K562 (cell line): ENCODE data around the gene C2orf42. TPM values are rescaled to one million over a fixed set of nuclear protein-coding genes. Genes with fewer than 3 reads are reported as not detected.

Source experiments
- BDP1 ChIP-seq: IDR thresholded peaks from 3 replicates; pipeline ENCODE4 v1.6.1; 2011; ENCODE audit not compliant: insufficient read length, insufficient read depth
- ELF2 ChIP-seq: fragments of 250-450 bp; sonication (Bioruptor Pico); IDR thresholded peaks from 2 replicates; pipeline ENCODE4 v1.5.0; 2021; ENCODE audit warnings: mild to moderate bottlenecking
- FUS ChIP-seq: fragments of 200-400 bp; formaldehyde crosslinking; optimal IDR thresholded peaks from 2 replicates; pipeline ENCODE3; 2017; ENCODE audit warnings: low read depth, low read length
- GTF2F1 ChIP-seq: IDR thresholded peaks from 2 replicates; pipeline ENCODE4 v1.6.1; 2011; ENCODE audit warnings: low read depth, low read length, improper control_type of control experiment
- HDGF ChIP-seq: fragments of 450-650 bp; IDR thresholded peaks from 2 replicates; pipeline ENCODE4 v1.6.1; 2016
- HIVEP1 ChIP-seq: fragments of 250-450 bp; sonication (Bioruptor Pico); IDR thresholded peaks from 2 replicates; pipeline ENCODE4 v1.4.0; 2020; ENCODE audit warnings: mild to moderate bottlenecking
- ILF3 ChIP-seq: fragments of 450-650 bp; IDR thresholded peaks from 2 replicates; pipeline ENCODE4 v1.6.1; 2018; ENCODE audit warnings: antibody characterized with exemption, mild to moderate bottlenecking, moderate library complexity, borderline replicate concordance
- KLF1 ChIP-seq: fragments of 450-650 bp; IDR thresholded peaks from 2 replicates; pipeline ENCODE4 v1.6.1; 2016; ENCODE audit warnings: missing genetic modification characterization, missing compliant biosample characterization
- MAFF ChIP-seq: IDR thresholded peaks from 2 replicates; pipeline ENCODE4 v1.6.1; 2012; ENCODE audit warnings: low read length, improper control_type of control experiment
- NEUROD1 ChIP-seq: fragments of 150-350 bp; IDR thresholded peaks from 2 replicates; pipeline ENCODE4 v1.6.1; 2014; ENCODE audit warnings: borderline replicate concordance, low read length, low read depth; ENCODE audit not compliant: partially characterized antibody
- NFXL1 ChIP-seq: fragments of 450-650 bp; formaldehyde crosslinking; IDR thresholded peaks from 2 replicates; pipeline ENCODE4 v1.4.0; 2021; ENCODE audit warnings: mild to moderate bottlenecking
- PATZ1 ChIP-seq: fragments of 250-450 bp; sonication (Bioruptor Pico); IDR thresholded peaks from 2 replicates; pipeline ENCODE4 v1.5.0; 2020; ENCODE audit warnings: mild to moderate bottlenecking, borderline replicate concordance
- PBX2 ChIP-seq, 2 experiments: IDR thresholded peaks in 1 of 2; conservative IDR thresholded peaks in 1 of 2; 2 replicates each; pipeline ENCODE4 v1.6.1; 2016; ENCODE audit warnings: low read depth in 2 of 2, mild to moderate bottlenecking in 1 of 2, missing compliant biosample characterization in 1 of 2, missing genetic modification characterization in 1 of 2, moderate library complexity in 1 of 2
- RAD51 ChIP-seq: fragments of 450-650 bp; IDR thresholded peaks from 2 replicates; pipeline ENCODE4 v1.7.1; 2016; ENCODE audit warnings: low read depth, mild to moderate bottlenecking, borderline replicate concordance
- SP1 ChIP-seq: sonication (generic); formaldehyde crosslinking; IDR thresholded peaks from 2 replicates; pipeline ENCODE4 v1.8.1; 2022; ENCODE audit warnings: mild to moderate bottlenecking, missing genetic modification reagents
- STAG1 ChIP-seq: sonication (generic); formaldehyde crosslinking; IDR thresholded peaks from 2 replicates; pipeline ENCODE4 v1.5.0; 2020; ENCODE audit warnings: missing genetic modification reagents, borderline replicate concordance
- STAT5A ChIP-seq: IDR thresholded peaks from 2 replicates; pipeline ENCODE4 v1.6.1; 2012; ENCODE audit warnings: low read length, inconsistent platforms, borderline replicate concordance
- ZNF347 ChIP-seq: fragments of 450-650 bp; formaldehyde crosslinking; IDR thresholded peaks from 2 replicates; pipeline ENCODE4 v1.4.0; 2020; ENCODE audit warnings: low read depth, mild to moderate bottlenecking, moderate library complexity
- ZNF384 ChIP-seq: IDR thresholded peaks from 2 replicates; pipeline ENCODE4 v1.6.1; 2012; ENCODE audit warnings: low read depth, low read length, improper control_type of control experiment
- polyA plus RNA-seq, 8 experiments: library from polyadenylated mRNA; depleted of rRNA in 4 of 8; stranded (reverse) in 5 of 8; unstranded in 3 of 8; fragments of >200 nt; fragmentation: Nextera tagmentation in 2 of 8; fragmentation: Illumina TruSeq in 1 of 8; extraction: Ambion mirVana in 2 of 8; extraction: Trizol in 1 of 8; gene quantifications; 2 replicates each; pipeline versions ENCODE4 v1.2.1 to v1.2.3, GENCODE V29; 2011 to 2014; ENCODE audit warnings: inconsistent platforms in 1 of 8, missing spikeins in 1 of 8
- total RNA-seq, 7 experiments: library from RNA; depleted of rRNA in 6 of 7; stranded (reverse); fragments of >200 nt in 6 of 7; fragmentation: Illumina TruSeq in 2 of 7; extraction: Trizol in 2 of 7; gene quantifications; 2 replicates each; pipeline versions ENCODE4 v1.2.1 to v1.2.3, GENCODE V29; 2011 to 2021; ENCODE audit warnings: low replicate concordance in 1 of 7
- TF ChIP-seq, protein P1 (sequence below): sonication (generic); formaldehyde crosslinking; IDR thresholded peaks from 2 replicates; pipeline ENCODE4 v1.8.0; 2022; ENCODE audit warnings: mild to moderate bottlenecking, missing genetic modification reagents
- TF ChIP-seq, protein P2 (sequence below): fragments of 250-450 bp; sonication (Bioruptor Pico); IDR thresholded peaks from 2 replicates; pipeline ENCODE4 v1.8.0; 2022; ENCODE audit warnings: moderate library complexity, mild to moderate bottlenecking, inconsistent platforms

Gene C2orf42
- total and polyA plus RNA-seq, 9 of the 15 experiments (the other 6 are each of a cell fraction or from before 2014, with no cell fraction given): 4.6 to 10.9 (median 7.5) TPM

DNA sequence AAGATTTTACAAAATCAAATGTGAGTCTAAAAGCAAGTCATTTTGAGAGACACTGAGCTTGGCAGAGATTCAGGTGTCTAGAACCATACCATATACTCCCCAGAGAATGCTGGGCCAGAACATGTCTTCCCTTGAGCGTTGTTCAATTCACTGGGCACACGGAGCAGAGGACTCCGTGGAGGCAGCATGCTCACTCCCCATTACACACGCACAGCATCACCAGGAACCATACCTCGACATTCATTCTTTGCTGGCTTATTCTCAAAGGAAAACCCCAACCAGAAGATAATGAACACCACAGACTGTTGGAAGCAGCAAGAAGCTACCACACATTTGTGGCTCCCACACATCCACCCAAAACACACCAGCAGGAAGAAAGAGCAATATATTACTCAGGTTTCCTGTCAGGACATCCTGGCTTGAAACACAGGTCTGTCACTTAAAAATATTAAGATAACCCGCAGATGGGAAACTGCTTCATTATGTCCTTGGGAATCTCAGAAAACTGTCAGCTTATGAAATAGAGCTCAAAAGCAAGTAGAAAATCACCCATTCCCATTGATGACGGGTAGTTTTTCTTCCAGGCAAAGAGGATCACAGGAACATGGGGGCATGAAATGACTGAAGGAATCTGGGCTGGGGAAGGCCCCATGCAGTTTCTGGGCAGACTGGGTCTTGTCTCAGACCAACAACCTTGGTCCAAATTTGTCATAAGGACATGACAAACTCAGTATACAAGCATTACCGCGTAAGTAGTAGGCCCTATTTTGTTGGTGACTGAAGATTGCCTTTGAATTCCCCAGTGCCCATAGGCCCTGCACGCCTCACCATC is 57.1 kb downstream of the C2orf42 start (continued):
- no peak for TF ChIP-seq ZNF384
- no peak for TF ChIP-seq NFXL1
- TF ChIP-seq ZNF347 (CRISPR knock-in tag): no peak
- TF ChIP-seq NEUROD1: no peak
- TF ChIP-seq HDGF: no peak
- TF ChIP-seq SP1 (CRISPR knock-in tag): no peak
- TF ChIP-seq, protein P1, sequence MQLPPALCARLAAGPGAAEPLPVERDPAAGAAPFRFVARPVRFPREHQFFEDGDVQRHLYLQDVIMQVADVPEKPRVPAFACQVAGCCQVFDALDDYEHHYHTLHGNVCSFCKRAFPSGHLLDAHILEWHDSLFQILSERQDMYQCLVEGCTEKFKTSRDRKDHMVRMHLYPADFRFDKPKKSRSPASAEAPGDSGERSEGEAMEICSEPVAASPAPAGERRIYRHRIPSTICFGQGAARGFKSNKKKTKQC (CRISPR knock-in tag): no peak
- no peak for TF ChIP-seq BDP1
- no peak for TF ChIP-seq FUS
- no peak for TF ChIP-seq HIVEP1
- TF ChIP-seq, protein P2, sequence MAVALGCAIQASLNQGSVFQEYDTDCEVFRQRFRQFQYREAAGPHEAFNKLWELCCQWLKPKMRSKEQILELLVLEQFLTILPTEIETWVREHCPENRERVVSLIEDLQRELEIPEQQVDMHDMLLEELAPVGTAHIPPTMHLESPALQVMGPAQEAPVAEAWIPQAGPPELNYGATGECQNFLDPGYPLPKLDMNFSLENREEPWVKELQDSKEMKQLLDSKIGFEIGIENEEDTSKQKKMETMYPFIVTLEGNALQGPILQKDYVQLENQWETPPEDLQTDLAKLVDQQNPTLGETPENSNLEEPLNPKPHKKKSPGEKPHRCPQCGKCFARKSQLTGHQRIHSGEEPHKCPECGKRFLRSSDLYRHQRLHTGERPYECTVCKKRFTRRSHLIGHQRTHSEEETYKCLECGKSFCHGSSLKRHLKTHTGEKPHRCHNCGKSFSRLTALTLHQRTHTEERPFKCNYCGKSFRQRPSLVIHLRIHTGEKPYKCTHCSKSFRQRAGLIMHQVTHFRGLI: no peak
- TF ChIP-seq PBX2 (CRISPR knock-in tag; IDR thresholded peaks at IDR 0.05; ENCODE audit: low read depth): no peak
- 0 out of 2 replicates have a peak, but pooled peaks have one; percentile 25 for TF ChIP-seq PBX2 (tag; conservative IDR thresholded peaks at IDR 0.05; ENCODE audit: low read depth)
- no peak for TF ChIP-seq KLF1 (tag)
- no peak for TF ChIP-seq STAG1 (CRISPR knock-in tag)
- no peak for TF ChIP-seq GTF2F1
- no peak for TF ChIP-seq RAD51
- no peak for TF ChIP-seq PATZ1
- TF ChIP-seq STAT5A: no peak
- TF ChIP-seq ELF2 (CRISPR knock-in tag): no peak
- no peak for TF ChIP-seq ILF3
- TF ChIP-seq MAFF: no peak
